Keratinocyte (primary cell): ENCODE measurements around the gene MEF2A. TPM values are rescaled to one million over a fixed set of nuclear protein-coding genes. Genes with fewer than 3 reads are reported as not detected.

Experiments
- DNase-seq: peaks from one replicate; pipeline ENCODE4 v3.0.0-alpha.2; 2011; ENCODE audit warnings: low read depth, missing footprints, low spot score
- FAIRE-seq: peaks from 2 replicates; lab custom pipeline; 2011; peaks lifted over from hg19 to GRCh38; lab: Jason Lieb, UNC
- H2AFZ ChIP-seq: 2 replicates; pipeline ENCODE4 v1.6.0; 2012; ENCODE audit warnings: low read length, control low read depth, inconsistent platforms; ENCODE audit not compliant: control insufficient read depth
- H3K27ac ChIP-seq: 2 replicates; pipeline ENCODE4 v1.5.1; 2011; ENCODE audit warnings: low read length; ENCODE audit not compliant: control insufficient read depth, insufficient read depth
- H3K27me3 ChIP-seq: 3 replicates; pipeline ENCODE4 v1.6.0; 2011; ENCODE audit warnings: low read length; ENCODE audit not compliant: control insufficient read depth, insufficient read depth; ENCODE audit errors: extremely low read depth
- H3K36me3 ChIP-seq, 2 experiments: 2 replicates in 1 of 2; 3 replicates in 1 of 2; pipeline ENCODE4 v1.5.1; 2011; ENCODE audit warnings: low read length in 2 of 2, mild to moderate bottlenecking in 1 of 2; ENCODE audit not compliant: control insufficient read depth in 2 of 2, insufficient read depth in 2 of 2; ENCODE audit errors: extremely low read depth in 1 of 2
- H3K4me1 ChIP-seq: 3 replicates; pipeline ENCODE4 v1.5.1; 2011; ENCODE audit warnings: low read length; ENCODE audit not compliant: control insufficient read depth, insufficient read depth; ENCODE audit errors: extremely low read depth
- H3K4me2 ChIP-seq: 3 replicates; pipeline ENCODE4 v1.6.0; 2011; ENCODE audit warnings: low read depth, low read length; ENCODE audit not compliant: control insufficient read depth, insufficient read depth; ENCODE audit errors: extremely low read depth
- H3K4me3 ChIP-seq, 3 experiments: fragments of 200-600 bp in 1 of 3; sonication (generic) in 1 of 3; 2 replicates in 2 of 3; 3 replicates in 1 of 3; pipeline ENCODE4 v1.5.1; 2011 to 2016; ENCODE audit warnings: low read length in 3 of 3, mild to moderate bottlenecking in 3 of 3, control low read depth in 2 of 3, inconsistent platforms in 1 of 3, low read depth in 1 of 3, mixed read lengths in 1 of 3, mixed run types in 1 of 3, moderate library complexity in 1 of 3; ENCODE audit not compliant: control insufficient read depth in 2 of 3, insufficient read depth in 2 of 3; ENCODE audit errors: extremely low read depth in 1 of 3
- H3K79me2 ChIP-seq: 2 replicates; pipeline ENCODE4 v1.6.0; 2012; ENCODE audit warnings: low read length; ENCODE audit not compliant: control insufficient read depth, insufficient read depth
- H3K9ac ChIP-seq: 3 replicates; pipeline ENCODE4 v1.6.0; 2011; ENCODE audit warnings: low read length; ENCODE audit not compliant: control insufficient read depth, insufficient read depth; ENCODE audit errors: extremely low read depth
- H3K9me1 ChIP-seq: 3 replicates; pipeline ENCODE4 v1.6.0; 2011; ENCODE audit warnings: low read length; ENCODE audit not compliant: control insufficient read depth, insufficient read depth; ENCODE audit errors: extremely low read depth
- H3K9me3 ChIP-seq: 2 replicates; pipeline ENCODE4 v1.5.1; 2012; ENCODE audit warnings: low read depth, low read length; ENCODE audit not compliant: control insufficient read depth
- H4K20me1 ChIP-seq: 3 replicates; pipeline ENCODE4 v1.6.0; 2011; ENCODE audit warnings: low read length; ENCODE audit not compliant: control insufficient read depth, insufficient read depth; ENCODE audit errors: extremely low read depth
- EZH2 ChIP-seq: IDR thresholded peaks from one replicate; pipeline ENCODE4 v1.6.1; 2012; ENCODE audit warnings: inconsistent platforms, mild to moderate bottlenecking, low read length, moderate library complexity
- dilution Hi-C: fragments of 300-500 bp; cut with MboI; formaldehyde crosslinking; loops from one replicate; pipeline ENCODE4 v1.7.0; 2020; ENCODE audit warnings: low sequenced_read_pairs; ENCODE audit not compliant: extremely low pct_ligation_motif_present
- polyA plus RNA-seq, 5 experiments: library from polyadenylated mRNA; depleted of rRNA in 3 of 5; stranded (reverse) in 3 of 5; stranded (forward) in 1 of 5; unstranded in 1 of 5; fragments of >200 nt; gene quantifications; 1 replicate in 1 of 5; 2 replicates in 3 of 5; 3 replicates in 1 of 5; pipeline versions ENCODE4 v1.2.1 to v1.2.3, GENCODE V29; 2011 to 2012; ENCODE audit warnings: missing spikeins in 2 of 5, low read depth in 1 of 5, low replicate concordance in 1 of 5
- TF ChIP-seq, protein P1 (sequence below), 3 experiments: IDR thresholded peaks in 1 of 3; conservative IDR thresholded peaks in 1 of 3; optimal IDR thresholded peaks in 1 of 3; 2 replicates in 2 of 3; 3 replicates in 1 of 3; pipeline versions ENCODE3 to v1.5.1; 2011; ENCODE audit warnings: low read length in 3 of 3, mild to moderate bottlenecking in 3 of 3, moderate library complexity in 2 of 3, control low read depth in 1 of 3, inconsistent platforms in 1 of 3; ENCODE audit not compliant: insufficient read depth in 2 of 3; ENCODE audit errors: extremely low read depth in 1 of 3

The MEF2A gene
- polyA plus RNA-seq, 1 donor (not counting 4 experiments of a cell fraction or from before 2014, with no cell fraction given) = 27.4 TPM

DNA sequence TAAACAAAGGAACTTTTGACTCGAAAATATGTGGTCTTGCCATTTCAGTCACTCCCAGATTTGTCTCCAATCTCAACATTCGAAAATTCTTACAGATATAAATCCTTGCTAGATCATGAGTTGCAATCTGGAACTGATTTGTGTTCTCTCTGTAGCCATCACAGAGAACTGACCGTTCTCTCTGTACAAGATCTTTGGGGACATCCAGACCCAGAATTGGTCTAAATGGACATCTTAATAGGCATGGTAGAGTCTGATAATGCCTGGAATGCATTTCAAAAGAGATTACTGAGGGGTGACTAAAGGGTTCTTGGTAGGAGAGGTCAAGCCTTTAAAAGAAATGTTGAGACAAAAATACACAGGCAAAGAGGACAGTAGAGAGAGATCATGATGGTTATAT, 7.2 kb upstream of the MEF2A start:
- Histone ChIP-seq H4K20me1 (no peaks in the 10 kb centered on the region), H3K9ac (no peak overlapping the region), H3K9me1 (no peaks in the 10 kb centered on the region), H3K36me3 (no peaks in the 10 kb centered on the region), H3K4me3 (no peak overlapping the region), H3K79me2 (no peaks in the 10 kb centered on the region), H2AFZ (no peak overlapping the region), H3K4me2 (no peak overlapping the region), H3K4me1 (peaks cover 7% of the 10 kb centered on the region), H3K27me3 (no peaks in the 10 kb centered on the region), H3K9me3 (no peaks in the 10 kb centered on the region), H3K27ac (no peak overlapping the region)
- FAIRE-seq = no peak
- no peak for DNase-seq
- dilution Hi-C loops = no loop called here
- TF ChIP-seq EZH2 = no peak
- TF ChIP-seq, protein P1, sequence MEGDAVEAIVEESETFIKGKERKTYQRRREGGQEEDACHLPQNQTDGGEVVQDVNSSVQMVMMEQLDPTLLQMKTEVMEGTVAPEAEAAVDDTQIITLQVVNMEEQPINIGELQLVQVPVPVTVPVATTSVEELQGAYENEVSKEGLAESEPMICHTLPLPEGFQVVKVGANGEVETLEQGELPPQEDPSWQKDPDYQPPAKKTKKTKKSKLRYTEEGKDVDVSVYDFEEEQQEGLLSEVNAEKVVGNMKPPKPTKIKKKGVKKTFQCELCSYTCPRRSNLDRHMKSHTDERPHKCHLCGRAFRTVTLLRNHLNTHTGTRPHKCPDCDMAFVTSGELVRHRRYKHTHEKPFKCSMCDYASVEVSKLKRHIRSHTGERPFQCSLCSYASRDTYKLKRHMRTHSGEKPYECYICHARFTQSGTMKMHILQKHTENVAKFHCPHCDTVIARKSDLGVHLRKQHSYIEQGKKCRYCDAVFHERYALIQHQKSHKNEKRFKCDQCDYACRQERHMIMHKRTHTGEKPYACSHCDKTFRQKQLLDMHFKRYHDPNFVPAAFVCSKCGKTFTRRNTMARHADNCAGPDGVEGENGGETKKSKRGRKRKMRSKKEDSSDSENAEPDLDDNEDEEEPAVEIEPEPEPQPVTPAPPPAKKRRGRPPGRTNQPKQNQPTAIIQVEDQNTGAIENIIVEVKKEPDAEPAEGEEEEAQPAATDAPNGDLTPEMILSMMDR (optimal IDR thresholded peaks at IDR 0.05 in 1 of 3, IDR thresholded peaks at IDR 0.05 in 1 of 3, conservative IDR thresholded peaks at IDR 0.05 in 1 of 3; ENCODE audit: extremely low read depth in 1 of 3, insufficient read depth in 2 of 3, low read length in 3 of 3) = no peak

DNA sequence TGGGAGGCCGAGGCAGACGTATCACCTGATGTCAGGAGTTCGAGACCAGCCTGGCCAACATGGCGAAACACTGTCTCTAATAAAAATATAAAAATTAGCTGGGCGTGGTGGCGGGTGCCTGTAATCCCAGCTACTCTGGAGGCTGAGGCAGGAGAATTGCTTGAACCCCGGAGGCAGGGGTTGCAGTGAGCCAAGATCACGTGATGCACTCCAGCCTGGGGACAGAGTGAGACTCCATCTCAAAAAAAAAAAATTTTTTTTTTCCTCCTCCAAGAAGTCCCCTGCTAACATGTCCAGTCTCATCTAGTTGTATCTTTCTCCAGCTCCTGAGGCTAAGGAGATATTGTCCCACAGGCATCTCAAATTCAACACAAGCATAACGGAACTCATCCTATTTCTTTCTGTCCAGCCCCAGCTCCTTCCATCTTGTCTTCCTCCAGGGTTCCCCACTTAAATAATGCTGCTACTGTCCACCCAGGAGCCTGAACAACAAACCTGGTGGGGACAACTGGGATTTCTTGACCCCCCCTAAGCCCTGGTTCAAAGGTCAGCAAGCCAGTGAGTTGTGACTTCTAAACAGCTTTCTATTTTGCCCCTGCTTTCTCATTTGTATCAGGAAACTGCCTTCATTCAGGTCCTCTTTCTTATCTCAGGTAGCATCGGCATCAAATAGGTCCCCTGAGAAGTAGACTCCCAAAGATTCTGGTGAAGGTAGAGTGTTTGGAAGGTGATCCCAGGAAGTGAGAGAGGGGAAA, 4.1 kb upstream of the MEF2A start:
- Histone ChIP-seq H3K27ac (no peak overlapping the region), H3K36me3 (no peaks in the 10 kb centered on the region), H3K9me1 (no peaks in the 10 kb centered on the region), H4K20me1 (no peaks in the 10 kb centered on the region), H3K4me1 (no peaks in the 10 kb centered on the region), H2AFZ (no peak overlapping the region), H3K4me2 (no peak overlapping the region), H3K4me3 (no peak overlapping the region), H3K9me3 (no peaks in the 10 kb centered on the region), H3K27me3 (peaks cover 6% of the 10 kb centered on the region), H3K79me2 (peaks cover 3% of the 10 kb centered on the region), H3K9ac (no peak overlapping the region)
- FAIRE-seq = no peak
- no peak for DNase-seq
- dilution Hi-C loops = no loop called here
- TF ChIP-seq, protein P1 (optimal IDR thresholded peaks at IDR 0.05 in 1 of 3, IDR thresholded peaks at IDR 0.05 in 1 of 3, conservative IDR thresholded peaks at IDR 0.05 in 1 of 3; ENCODE audit: extremely low read depth in 1 of 3, insufficient read depth in 2 of 3, low read length in 3 of 3) = no peak
- TF ChIP-seq EZH2 = no peak
